Esophagus squamous epithelium (tissue), 5 donors: ENCODE data around the gene CLECL1. TPM values are rescaled to one million over a fixed set of nuclear protein-coding genes. Genes with fewer than 3 reads are reported as not detected.

Experiments used
- DNase-seq: peaks from one replicate; lab custom pipeline; 2025; lab: John Stamatoyannopoulos, UW
- H3K27ac ChIP-seq, 4 donors: fragments of 200-600 bp; sonication (generic); one replicate each; pipeline ENCODE4 v1.5.1; 2016 to 2019; ENCODE audit warnings: mild to moderate bottlenecking in 1 of 4
- H3K27me3 ChIP-seq, 4 donors: fragments of 200-600 bp; sonication (generic); 1 replicate in 3 of 4; 2 replicates in 1 of 4; pipeline versions ENCODE4 v1.5.1 to v1.6.0; 2017 to 2021; ENCODE audit warnings: antibody characterized with exemption in 1 of 4
- H3K36me3 ChIP-seq, 3 donors: fragments of 200-600 bp; sonication (generic); one replicate each; pipeline ENCODE4 v1.5.1; 2016 to 2019
- H3K4me1 ChIP-seq, 3 donors: fragments of 200-600 bp; sonication (generic); one replicate each; pipeline ENCODE4 v1.5.1; 2017 to 2019
- H3K4me3 ChIP-seq, 4 donors: fragments of 200-600 bp; sonication (generic); 1 replicate in 3 of 4; 2 replicates in 1 of 4; pipeline ENCODE4 v1.5.1; 2016 to 2019; ENCODE audit warnings: mild to moderate bottlenecking in 2 of 4, moderate library complexity in 1 of 4
- H3K9me3 ChIP-seq, 3 donors: fragments of 200-600 bp; sonication (generic); one replicate each; pipeline ENCODE4 v1.5.1; 2016 to 2019
- CTCF ChIP-seq, 6 experiments: fragments of 450-650 bp in 4 of 6; fragments of 200-600 bp in 2 of 6; sonication (generic) in 2 of 6; IDR thresholded peaks; one replicate each; pipeline ENCODE4 v1.5.1; 2016 to 2019; ENCODE audit warnings: antibody characterized with exemption in 6 of 6, mild to moderate bottlenecking in 4 of 6, moderate library complexity in 4 of 6
- POLR2A ChIP-seq, 4 donors: fragments of 450-650 bp; IDR thresholded peaks; one replicate each; pipeline ENCODE4 v1.6.1; 2017; ENCODE audit warnings: antibody characterized with exemption in 4 of 4, mild to moderate bottlenecking in 4 of 4, moderate library complexity in 3 of 4
- WGBS, 2 donors: methylation state at CpG; one replicate each; pipeline ENCODE4 v1.1.5; 2018; 5-methylcytosine and 5-hydroxymethylcytosine counted together
- intact Hi-C: fragments of 100-400 bp; cut with DNase I; formaldehyde crosslinking; loops from one replicate; pipeline ENCODE4 v1.15.0; 2022
- total RNA-seq, 4 donors: library from RNA; depleted of rRNA; stranded (reverse); fragments of >200 nt; gene quantifications; one replicate each; pipeline ENCODE4 v1.1.0, GENCODE V29; 2016
- donor health status: DM: yes; HTN: yes; CAD: no.

Gene CLECL1
- total RNA-seq, 4 donors from 2014 or later, result 1.1 TPM; not detected in 3

DNA sequence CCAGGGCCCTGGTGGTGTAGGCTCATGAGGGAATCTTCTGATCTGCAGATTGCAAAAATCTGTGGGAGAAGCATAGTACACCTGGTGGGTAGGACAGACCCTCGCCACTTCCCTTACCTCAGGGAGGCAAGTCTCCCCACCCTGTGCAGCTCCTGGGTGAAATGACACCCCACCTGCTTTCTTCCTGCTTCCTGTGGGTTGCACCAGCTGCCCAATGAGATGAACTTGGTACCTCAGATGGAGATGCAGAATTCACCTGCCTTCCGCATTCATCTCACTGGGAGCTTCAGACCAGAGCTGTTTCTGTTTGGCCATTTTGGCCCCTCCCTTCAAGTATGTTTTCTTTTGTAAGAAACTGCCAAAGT is 58.7 kb downstream of the CLECL1 start:
- H3K4me3 ChIP-seq, result no peak overlapping the region
- no peak for DNase-seq
- H3K4me1 ChIP-seq, result peaks cover 0 to 18% (median 8%) of the 10 kb centered on the region in 3 donors
- H3K36me3 ChIP-seq, result peaks cover 0 to 6% (median 0%) of the 10 kb centered on the region in 3 donors
- no peaks in the 10 kb centered on the region for H3K9me3 ChIP-seq
- intact Hi-C loops, result no loop called here
- no peaks in the 10 kb centered on the region for H3K27me3 ChIP-seq
- TF ChIP-seq CTCF (IDR thresholded peaks at IDR 0.05) (no peak), POLR2A (IDR thresholded peaks at IDR 0.05) (peak in 1 of 4 donors; percentile 29)
- 79 to 100% methylated on average over 1 to 2 of the region's 2 CpGs for WGBS, 2 donors
- H3K27ac ChIP-seq, result peak overlapping the region in 3 of 4 donors; percentile 13 to 68 (median 50)

DNA sequence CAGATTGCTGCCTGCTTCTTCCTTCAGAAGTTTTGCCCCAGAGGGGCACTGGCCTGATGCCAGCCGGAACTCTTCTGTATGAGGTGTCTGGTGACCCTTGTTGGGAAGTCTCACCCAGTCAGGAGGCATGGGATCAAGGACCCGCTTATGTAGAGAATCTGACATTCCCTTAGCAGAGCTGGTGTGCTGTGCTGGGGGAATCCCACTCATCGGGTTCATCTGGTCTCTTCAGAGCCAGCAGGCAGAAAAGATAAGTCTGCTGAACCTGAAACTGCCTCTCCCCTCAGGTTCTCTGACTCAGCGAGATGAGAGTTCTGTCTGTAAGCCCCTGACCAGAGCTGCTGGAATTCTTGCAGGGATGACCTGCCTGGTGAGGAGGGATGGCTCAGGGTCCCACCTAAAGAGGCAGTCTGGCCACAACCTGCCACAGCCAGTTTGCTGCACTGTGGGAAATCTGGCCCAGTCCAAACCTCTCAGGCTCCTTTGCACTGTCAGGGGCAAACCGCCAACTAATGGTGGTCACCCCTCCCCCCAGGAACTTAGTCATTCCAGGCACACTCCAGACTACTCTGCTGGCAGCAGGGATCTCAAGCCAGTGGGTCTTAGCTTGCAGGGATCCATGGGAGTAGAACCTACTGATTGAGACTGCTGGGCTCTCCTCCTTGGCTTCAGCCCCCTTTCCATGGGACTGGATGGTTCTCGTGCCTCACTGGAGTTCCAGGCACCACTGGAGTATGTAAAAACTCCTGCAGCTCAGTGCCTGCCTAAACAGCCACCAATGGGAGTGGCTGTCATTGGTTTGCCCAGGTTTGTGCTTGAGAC is 59.3 kb downstream of the CLECL1 start:
- peak overlapping the region in 1 of 4 donors; percentile 6 for H3K4me3 ChIP-seq
- H3K36me3 ChIP-seq, result peaks cover 0 to 6% (median 0%) of the 10 kb centered on the region in 3 donors
- WGBS, 2 donors, result 29 to 47% methylated on average over 3 to 5 of the region's 6 CpGs
- H3K27ac ChIP-seq, result peak overlapping the region in 3 of 4 donors; percentile 13 to 68 (median 50)
- H3K27me3 ChIP-seq, result no peaks in the 10 kb centered on the region
- TF ChIP-seq CTCF (IDR thresholded peaks at IDR 0.05), result no peak
- TF ChIP-seq POLR2A (IDR thresholded peaks at IDR 0.05), result no peak
- no peak for DNase-seq
- H3K9me3 ChIP-seq, result no peaks in the 10 kb centered on the region
- intact Hi-C loops, result no loop called here
- peaks cover 0 to 18% (median 8%) of the 10 kb centered on the region in 3 donors for H3K4me1 ChIP-seq

Other genes with a start within 250 kb of the CLECL1 start
- 1 to 10 TPM in 1 of 4 donors, under 1 TPM in 2, not detected in 1; 0.70 to 2.7 (median 0.97) TPM for gene KLRB1, start 125.2 kb downstream of the CLECL1 start, total RNA-seq
- gene CLEC2D, start 63.4 kb downstream of the CLECL1 start, total RNA-seq, result 10 to 100 TPM in 1 of 4 donors, 1 to 10 TPM in 3; 1.6 to 11.8 (median 4.3) TPM
- gene CD69, start 27.8 kb upstream of the CLECL1 start, total RNA-seq, result 1 to 10 TPM in 3 of 4 donors, under 1 TPM in 1; 0.99 to 6.7 (median 2.7) TPM
- under 1 TPM; 0.35 to 0.99 (median 0.37) TPM for gene KLRF1, start 94.4 kb upstream of the CLECL1 start, total RNA-seq
- 10 to 100 TPM in 3 of 4 donors, 1 to 10 TPM in 1; 6.0 to 29.4 (median 14.9) TPM for gene CLEC2B, start 136.3 kb upstream of the CLECL1 start, total RNA-seq
- gene KLRF2, start 148.4 kb upstream of the CLECL1 start, total RNA-seq, result not detected
- gene CLEC2A, start 199.3 kb upstream of the CLECL1 start, total RNA-seq, result not detected
- gene CLEC12A, start 238.3 kb upstream of the CLECL1 start, total RNA-seq, result 1 to 10 TPM in 1 of 4 donors, under 1 TPM in 1, not detected in 2; 0.64 to 1.5 TPM